GM19468 (cell line): ENCODE results near the gene WNT8A.
"Not testable (repeated sequence)": the region's sequence is repeated elsewhere in the genome, so short reads cannot be mapped to it uniquely, and the experiment has no call there.

Experiments used
- ATAC-seq: cut with Tn5 transposase; IDR thresholded peaks from one replicate; pipeline ENCODE4 v1.9.1; 2021; ENCODE audit warnings: mild to moderate bottlenecking, moderate library complexity, moderate number of reproducible peaks; ENCODE audit not compliant: unreplicated experiment; ENCODE audit errors: extremely low read depth

Gene WNT8A, protein sequence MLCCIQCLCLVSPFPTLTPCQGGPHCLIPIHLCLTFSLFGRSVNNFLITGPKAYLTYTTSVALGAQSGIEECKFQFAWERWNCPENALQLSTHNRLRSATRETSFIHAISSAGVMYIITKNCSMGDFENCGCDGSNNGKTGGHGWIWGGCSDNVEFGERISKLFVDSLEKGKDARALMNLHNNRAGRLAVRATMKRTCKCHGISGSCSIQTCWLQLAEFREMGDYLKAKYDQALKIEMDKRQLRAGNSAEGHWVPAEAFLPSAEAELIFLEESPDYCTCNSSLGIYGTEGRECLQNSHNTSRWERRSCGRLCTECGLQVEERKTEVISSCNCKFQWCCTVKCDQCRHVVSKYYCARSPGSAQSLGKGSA

DNA sequence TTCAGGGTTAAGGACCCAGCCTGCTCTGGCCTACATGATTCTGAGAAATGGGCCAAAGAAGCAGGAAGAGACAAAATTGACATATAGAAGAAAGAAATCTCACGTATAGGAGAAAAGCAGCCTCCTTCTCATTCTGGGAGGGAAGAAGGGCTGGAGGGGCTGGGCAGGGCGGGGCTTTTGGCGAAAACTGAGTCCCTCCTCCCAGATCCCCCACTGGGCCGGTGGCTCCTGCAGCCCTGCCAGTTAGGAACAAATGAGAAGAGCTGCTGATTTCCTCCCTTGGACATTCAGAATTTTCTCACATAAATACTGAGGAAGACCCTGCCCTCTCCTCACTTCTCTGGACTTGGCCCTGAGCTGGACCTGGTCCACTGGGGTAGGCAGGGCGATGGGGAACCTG lies at the start of gene WNT8A:
Gene WNT8A, plus strand, starts transcription at position 332 of the 400 bp plus-strand sequence. CDS start 95 bp downstream, outside the sequence.
- ATAC-seq, result no peak

DNA sequence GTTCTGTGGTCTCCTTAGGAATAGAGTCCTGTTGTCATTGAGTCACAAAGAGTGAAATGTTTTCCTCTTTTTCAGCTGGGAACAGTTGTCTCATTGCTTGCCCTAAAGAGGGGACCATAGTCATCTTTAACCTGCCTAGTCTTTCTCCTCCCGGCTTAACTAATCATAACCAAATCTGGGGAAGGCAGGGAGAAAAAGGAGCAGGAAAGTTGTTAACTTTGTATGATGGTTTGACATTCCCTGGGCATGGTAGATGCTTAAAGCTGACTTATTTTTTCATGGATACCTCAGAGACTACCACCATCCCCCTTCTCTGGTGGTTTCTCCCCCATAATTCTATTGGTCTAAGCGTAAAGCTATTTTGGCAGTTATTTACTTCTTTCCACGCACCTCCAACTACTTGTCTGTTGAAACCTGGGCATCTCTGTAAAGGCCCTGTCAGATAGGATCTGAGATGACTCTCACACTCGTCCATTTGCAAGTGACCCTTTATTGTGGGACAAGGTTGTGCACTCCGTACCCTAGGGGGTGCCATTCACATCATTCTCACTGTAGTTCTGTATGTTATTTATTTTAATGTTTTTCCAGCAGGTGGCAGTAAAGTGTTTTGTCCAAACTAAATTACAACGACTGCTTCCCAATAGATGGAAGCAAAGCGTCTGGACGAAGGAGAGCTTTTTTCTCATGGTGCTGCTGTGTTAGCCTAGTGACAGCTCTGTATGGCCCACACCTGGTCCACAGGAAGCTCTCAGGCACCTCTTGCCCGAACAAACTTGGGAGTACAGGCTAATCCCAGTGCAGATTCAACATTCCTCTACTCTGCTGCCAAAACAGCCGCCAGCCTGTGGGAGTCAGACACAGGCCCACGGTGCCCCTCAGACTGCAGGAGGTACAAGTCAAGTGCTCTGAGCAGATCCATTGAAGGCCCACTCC lies 48.0 kb upstream of the WNT8A start:
- peak; percentile 58 for ATAC-seq

DNA sequence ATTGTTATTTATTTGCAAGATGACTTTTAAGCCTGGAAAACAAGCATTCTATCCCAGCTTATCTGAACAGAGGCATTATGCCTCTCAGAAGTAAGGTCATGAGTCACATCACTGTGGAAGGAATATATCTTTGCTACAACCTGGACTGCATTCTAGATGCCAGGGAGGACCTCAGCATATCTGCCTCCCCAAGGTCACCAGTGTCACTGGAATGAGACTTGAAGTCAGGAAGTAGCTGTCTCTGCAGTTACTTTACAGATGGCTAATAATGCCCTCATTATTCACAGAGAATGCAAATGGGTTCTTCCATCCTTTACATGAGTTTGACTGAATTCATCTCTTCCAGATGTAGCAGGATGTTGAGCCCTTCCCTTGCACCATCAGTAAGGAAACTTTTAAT lies 46.6 kb upstream of the WNT8A start:
- ATAC-seq, result no peak

DNA sequence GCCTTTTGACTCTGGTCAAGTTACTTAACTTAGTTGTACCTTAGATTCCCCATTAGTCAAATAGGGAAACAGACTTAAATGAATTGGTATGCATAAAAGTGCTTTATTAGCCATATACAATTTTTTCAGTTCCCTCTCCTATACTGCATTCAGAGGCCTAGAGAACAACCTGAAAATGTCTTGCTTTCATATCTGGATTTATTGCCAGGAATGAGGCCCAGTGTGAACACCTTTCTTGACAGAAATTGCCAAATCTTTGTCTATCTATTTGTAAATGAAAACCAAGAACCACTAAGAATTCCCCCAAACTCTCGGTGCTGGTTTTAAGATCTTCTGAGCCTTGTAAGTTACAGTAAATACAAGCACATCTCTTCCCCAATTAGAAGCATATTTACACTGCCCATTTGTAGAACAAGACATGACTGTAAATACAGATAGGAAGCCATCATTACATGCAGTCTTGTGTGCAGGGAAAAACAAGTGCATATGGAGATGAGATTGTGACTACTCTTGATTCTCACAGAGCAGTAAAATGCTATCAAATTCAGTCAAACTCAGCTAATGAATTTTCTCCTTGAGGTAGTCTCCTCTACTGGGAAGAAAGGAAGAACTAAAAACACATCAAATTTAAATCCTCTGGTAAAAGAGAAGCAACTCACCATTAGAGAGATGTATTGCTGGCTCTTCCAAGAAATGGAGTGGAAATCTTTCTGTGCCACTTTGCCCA lies 45.8 kb upstream of the WNT8A start:
- no peak for ATAC-seq

DNA sequence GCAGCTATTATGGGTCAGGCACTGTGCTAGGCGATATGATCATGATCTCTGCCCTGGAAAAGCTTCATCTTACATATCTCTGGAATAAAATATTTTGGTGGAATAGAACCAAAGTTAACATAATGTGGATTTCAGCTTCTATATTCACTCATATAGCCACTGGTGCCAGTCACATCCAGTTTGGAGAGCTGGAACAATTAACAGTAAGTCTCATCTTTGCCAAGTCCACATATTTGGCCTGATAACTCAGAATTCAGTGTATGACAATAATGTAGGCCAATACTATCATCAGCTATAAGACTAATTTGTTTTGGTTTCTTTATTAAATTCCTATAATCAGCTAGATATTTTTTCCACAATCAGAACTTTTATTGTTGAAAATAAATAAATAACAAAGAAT lies 45.0 kb upstream of the WNT8A start:
- ATAC-seq, result no peak

DNA sequence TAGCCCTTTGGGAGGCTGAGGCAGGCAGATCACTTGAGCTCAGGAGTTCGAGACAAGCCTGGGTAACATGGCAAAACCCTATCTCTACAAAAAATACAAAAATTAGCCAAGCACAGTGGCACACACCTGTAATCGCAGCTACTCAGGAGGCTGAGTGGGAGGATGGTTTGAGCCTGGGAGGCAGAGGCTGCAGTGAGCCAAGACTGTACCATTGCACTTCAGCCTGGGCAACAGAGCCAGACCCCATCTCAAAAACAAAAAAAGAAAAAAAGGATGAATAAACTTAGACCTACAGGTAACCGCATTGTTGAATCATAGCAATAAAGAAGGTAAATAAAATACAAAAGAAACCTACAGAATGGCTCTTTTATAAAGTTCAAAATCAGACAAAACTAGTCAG lies 38.5 kb upstream of the WNT8A start:
- not testable (repeated sequence) for ATAC-seq

DNA sequence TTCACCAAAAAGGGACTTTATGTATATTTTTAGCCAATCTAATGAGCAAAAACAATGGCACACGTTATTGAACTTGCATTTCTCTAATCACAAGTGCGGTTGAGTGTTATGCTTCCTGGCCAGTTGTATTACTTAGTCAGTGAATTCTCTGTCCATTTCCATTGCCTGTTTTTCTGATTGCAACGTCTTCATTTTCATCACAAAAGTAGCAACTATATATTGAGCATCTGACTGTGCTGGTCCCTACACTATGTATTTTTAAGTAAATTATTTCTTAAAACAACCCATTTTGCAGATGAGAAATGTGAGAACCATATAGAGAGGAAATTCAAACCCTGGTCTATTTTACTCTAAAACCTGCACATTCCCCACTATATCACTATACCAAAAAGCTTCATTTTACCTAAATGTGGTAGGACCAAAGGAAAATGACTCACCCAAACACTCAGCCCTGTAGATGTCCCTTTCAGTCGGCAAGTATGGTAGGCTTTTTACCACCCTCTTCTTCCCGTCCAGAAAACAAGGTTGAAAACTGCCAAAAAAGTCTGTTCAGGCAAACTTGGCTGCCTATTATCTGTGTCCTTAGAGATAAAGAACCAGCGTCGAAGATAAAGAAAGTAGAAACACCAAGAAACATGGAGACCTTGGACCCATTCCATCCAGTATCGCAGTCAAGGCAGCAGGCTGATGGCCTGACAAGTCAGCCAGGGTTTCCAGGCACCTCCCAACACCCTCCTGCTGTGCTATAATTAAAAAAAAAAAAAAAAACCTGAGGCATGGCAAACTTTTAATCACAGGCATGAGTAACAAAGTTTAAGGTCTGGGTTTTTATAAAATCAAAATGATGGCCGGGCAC lies 32.2 kb upstream of the WNT8A start:
- ATAC-seq, result no peak

DNA sequence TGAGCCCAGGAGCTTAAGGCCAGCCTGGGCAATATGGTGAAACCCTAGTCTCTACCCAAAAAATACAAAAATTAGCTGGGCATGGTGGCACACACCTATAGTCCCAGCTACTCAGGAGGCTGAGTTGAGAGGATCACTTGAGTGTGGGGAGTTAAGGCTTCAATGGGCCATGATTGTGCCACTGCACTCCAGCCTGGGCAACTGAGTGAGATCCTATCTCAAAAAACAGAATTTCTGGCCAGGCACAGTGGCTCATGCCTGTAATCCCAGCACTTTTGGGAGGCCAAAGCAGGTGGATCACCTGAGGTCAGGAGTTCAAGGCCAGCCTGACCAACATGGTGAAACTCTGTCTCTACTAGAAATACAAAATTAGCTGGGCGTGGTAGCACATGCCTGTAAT lies 31.1 kb upstream of the WNT8A start:
- ATAC-seq, result not testable (repeated sequence)

DNA sequence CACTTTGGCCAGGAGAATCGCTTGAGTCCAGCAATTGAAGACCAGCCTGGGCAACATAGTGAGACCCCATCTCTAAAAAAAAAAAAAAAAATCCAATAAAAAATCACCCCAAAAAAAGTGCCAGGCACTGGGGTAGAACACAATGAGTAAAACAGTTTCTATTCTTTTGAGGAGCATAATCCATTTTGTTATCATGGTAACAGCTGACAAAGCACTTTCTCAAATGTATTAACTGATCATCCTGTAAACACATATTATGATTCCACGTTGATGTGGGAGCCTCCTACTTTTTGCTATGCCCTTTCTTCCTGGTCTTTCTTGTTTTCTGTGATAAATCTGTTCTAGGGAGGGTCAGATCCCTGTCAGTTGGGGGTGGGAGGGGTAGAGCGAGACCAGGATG lies 30.3 kb upstream of the WNT8A start:
- ATAC-seq, result no peak

DNA sequence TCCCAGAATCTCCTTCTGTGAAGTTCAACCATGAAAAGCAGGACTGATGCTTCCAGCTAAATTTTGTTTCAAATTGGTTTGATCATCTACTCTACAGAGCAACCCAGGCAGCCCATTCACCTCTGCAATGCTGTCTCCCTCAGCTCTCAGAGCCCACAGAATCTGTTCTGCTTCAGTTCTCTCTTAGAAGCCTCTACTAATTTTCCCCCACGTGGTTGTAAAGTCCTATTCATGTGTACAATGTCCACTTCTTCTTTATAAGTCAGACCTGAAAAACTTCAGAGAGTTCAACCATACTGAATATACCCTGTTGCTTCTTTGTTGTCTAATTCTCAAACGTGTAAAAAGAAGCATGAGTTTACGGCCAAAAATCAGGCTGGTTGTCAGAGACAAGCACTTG lies 29.6 kb upstream of the WNT8A start:
- no peak for ATAC-seq

DNA sequence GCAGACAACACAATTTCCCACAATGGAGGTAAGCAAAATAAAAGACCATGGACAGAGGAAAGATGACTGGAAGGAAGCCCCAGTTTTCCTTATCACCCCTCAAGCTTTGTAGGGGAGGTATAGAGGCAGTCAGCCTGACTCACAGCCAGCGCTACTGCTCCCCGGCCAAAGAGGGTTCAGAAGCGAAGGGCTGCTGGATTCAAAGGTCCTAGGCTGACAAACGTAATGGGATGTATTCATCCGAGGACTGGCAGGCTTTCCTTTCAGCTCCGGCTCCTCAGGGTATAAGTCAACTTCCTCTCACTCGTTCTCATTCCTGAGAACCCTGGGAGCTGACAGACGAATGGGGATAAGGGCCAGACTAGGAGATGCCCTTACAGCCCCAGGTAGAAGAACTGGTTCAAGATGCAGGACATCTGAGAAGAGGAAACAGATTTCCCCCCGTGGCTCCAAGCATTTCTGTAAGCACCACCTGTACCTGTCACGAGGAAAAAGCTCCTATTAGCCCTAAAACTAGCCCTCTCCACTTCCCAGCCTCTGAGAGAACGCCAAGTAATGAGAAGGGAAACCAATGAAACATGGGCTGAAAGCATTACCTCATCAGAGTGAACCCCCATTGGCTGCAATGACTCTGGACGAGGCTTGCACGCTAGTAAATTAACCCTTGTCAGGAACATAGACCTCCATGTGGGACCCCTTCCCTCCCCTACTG lies 28.8 kb upstream of the WNT8A start:
- ATAC-seq, result no peak

DNA sequence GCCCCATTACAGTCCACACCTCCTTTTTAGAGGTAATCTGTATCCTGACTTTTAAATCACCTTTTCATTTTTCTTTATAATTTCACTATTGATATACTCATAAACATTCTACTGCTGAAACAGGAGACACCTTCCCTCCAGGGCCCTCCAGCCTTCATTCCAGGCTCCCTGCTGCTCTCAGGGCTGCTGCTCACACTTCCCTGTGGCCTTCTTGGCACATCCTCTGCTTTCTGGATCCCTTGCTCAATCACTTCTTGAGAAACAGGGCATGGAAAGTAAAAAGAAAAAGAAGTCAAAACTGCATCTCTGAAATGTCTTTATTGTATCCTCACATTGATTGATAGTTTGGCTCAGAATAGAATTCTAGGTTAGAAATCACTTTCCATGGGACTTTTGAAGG lies 19.3 kb upstream of the WNT8A start:
- ATAC-seq, result no peak

DNA sequence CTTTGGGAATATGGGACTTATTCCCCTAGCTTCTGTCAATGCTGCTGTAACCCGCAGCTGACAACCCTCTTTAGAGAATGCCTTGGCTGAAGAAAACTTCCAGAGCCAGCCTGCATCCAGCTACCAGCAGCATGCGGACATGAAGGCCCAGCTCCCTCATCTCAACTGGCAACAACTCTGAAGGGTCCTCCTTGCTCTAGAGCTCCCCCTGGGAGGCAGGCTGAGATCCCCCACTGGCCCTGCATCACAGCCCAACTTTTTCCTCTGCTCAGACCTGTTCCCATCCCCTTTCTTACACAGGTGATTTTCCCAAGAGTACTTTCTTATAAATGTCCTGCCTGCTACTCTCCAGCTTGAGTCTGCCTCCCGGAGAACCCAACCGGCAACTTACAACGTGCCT lies 18.7 kb upstream of the WNT8A start:
- ATAC-seq, result no peak

DNA sequence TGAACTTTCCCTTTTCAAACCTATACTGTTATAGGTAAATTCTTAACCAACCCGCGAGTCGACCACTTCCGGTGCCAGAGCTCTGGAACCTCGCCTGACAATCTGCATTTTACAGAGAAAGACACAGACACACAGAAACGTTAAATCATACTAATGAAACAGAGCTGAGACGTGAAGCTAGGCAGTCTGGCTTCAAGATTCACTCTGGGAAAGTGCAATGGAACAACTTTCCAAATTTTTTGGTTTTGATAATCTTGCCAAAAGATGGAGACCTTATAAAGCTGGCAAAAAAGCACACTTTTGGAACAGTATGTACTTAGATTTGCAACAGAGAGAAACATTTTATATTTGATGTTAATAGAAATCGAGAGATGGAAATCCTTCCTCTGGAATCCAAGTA lies 15.9 kb upstream of the WNT8A start:
- no peak for ATAC-seq

DNA sequence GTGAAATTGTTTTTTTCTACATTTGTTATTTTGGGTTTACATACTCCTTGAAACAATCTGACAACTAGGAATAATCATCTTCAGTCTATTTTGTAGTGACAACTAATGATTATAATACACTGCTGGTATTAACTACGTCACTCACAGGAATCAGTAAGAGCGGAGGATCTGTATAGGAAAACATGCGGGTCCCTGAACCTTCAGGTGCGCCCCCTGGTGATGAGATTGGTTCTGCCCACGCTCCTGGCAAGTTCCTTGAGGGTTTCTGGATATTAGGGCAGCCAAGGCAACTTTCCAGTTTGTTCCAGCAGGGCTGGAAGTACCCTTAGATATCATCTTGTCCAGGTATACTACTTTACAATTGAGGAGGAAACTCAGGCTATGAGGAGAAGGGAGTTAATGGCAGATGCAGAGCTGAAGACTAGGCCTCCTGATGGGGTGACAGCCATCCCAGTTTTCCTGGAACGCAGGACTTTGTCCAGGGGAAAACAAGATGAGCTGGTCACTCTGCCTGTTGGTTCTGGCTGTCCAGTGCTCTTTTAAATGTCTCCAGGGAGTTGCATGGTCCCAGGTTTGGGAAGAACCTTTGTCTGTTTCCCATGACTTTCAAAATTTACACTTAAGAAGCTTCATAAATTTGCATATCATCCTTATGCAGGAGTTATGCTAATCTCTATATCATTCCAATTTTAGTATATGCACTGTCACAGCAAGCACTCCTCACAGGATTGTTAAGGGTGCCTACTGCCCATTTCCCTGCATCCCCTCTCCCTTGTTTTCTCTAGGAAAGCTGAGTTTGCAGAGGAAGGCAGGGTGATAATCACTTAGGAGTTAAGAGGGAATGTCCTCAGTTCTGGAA lies 14.9 kb upstream of the WNT8A start:
- no peak for ATAC-seq

DNA sequence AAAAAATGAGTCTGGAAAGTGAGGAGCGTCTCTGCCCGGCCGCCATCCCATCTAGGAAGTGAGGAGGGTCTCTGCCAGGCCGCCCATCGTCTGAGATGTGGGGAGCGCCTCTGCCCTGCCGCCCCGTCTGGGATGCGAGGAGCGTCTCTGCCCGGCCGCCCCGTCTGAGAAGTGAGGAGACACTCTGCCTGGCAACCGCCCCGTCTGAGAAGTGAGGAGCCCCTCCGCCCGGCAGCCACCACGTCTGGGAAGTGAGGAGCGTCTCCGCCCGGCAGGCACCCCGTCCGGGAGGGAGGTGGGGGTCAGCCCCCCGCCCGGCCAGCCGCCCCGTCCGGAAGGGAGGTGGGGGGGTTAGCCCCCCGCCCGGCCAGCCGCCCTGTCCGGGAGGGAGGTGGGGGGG lies 13.8 kb upstream of the WNT8A start:
- ATAC-seq, result not testable (repeated sequence)

DNA sequence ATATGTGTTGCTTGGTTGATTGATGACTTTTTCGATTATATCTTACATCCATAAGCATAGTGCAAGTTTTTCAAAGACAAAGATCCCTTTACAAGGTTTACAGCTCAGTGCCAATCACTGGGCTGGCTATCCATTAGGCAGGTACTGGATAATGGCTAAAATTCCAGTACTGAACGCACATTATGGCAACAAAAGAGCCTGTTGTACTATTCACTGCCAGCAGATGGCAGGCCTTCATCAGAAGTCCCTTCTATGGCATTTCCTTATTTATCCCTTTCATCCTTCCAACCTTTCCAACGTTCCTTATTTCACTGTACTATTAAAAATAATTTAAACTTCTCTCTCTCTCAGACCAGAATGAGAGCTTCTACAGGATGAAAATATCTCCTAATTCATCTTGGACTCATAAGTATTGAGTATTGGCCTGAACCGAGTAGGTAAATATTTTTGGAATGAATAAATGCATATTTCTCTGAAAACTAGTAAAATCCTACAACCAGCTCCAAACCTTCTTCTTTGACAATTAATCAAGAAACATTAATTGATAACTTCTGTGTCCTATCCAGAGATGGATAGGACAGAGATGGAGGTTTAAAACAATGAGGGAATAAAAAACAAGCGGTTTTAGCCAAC lies 6.7 kb upstream of the WNT8A start:
- no peak for ATAC-seq
